Kidney epithelial cell (primary cell): ENCODE data around the gene CAMTA1. TPM values are rescaled to one million over a fixed set of nuclear protein-coding genes. Genes with fewer than 3 reads are reported as not detected.

Experiments used
- DNase-seq: peaks from one replicate; pipeline ENCODE4 v3.0.0-alpha.2; 2010; ENCODE audit warnings: low read depth
- H3K27me3 ChIP-seq: 2 replicates; pipeline ENCODE4 v1.6.0; 2011; ENCODE audit warnings: low read length; ENCODE audit not compliant: control insufficient read depth, insufficient read depth
- H3K36me3 ChIP-seq: 2 replicates; pipeline ENCODE4 v1.5.1; 2011; ENCODE audit warnings: low read length; ENCODE audit not compliant: control insufficient read depth, insufficient read depth
- H3K4me3 ChIP-seq: 2 replicates; pipeline ENCODE4 v1.5.1; 2011; ENCODE audit warnings: low read depth, mild to moderate bottlenecking, control low read depth, low read length
- CTCF ChIP-seq: IDR thresholded peaks from 2 replicates; pipeline ENCODE4 v1.5.1; 2011; ENCODE audit warnings: mild to moderate bottlenecking, moderate library complexity, low read length, control low read depth, inconsistent platforms; ENCODE audit not compliant: insufficient read depth, poor library complexity, severe bottlenecking
- total RNA-seq: library from RNA; depleted of rRNA; stranded (reverse); fragments of >200 nt; gene quantifications from 2 replicates; pipeline ENCODE4 v1.2.3, GENCODE V29; 2015

Gene CAMTA1
- total RNA-seq, 1 donor from 2014 or later: 76.5 TPM

- peaks cover 3% of the 10 kb centered on the region for H3K27me3 ChIP-seq
- DNase-seq: no peak
- no peak for TF ChIP-seq CTCF
- no peaks in the 10 kb centered on the region for H3K36me3 ChIP-seq
- no peak overlapping the region for H3K4me3 ChIP-seq
These were observed 693.7 kb downstream of the CAMTA1 start for GRCh38 chr1:7478809-7479499.

DNA sequence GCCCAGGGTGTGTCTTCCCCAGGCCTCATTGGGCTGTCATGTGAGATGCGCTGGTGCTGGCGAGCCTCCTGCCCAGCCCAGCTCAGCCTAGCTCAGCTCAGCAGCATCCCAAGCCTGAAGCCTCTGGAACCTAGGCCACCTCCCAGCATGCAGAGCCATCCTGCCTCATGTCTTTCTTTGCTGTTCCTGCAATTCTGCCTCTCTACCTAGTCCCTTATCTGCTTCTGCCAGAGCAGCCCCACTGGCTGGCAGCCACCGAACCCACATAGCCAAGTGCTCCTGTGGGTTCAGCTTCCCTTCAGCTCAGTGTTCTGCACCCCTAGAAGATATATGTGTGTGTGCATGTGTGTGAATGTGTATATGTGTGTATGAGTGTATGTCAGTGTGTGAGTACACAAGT lies 694.3 kb downstream of the CAMTA1 start:
- TF ChIP-seq CTCF: no peak
- H3K36me3 ChIP-seq: no peaks in the 10 kb centered on the region
- DNase-seq: no peak
- no peak overlapping the region for H3K4me3 ChIP-seq
- peaks cover 3% of the 10 kb centered on the region for H3K27me3 ChIP-seq

GRCh38 chr1:7481194-7481593 lies 695.9 kb downstream of the CAMTA1 start:
- DNase-seq: no peak
- no peak overlapping the region for H3K4me3 ChIP-seq
- peaks cover 3% of the 10 kb centered on the region for H3K27me3 ChIP-seq
- no peaks in the 10 kb centered on the region for H3K36me3 ChIP-seq
- TF ChIP-seq CTCF: no peak

- DNase-seq: no peak
- Histone ChIP-seq H3K27me3 (peaks cover 3% of the 10 kb centered on the region), H3K36me3 (no peaks in the 10 kb centered on the region)
These were observed 696.8 kb downstream of the CAMTA1 start for GRCh38 chr1:7482077-7482476.

GRCh38 chr1:7482772-7483495 lies 697.7 kb downstream of the CAMTA1 start:
- Histone ChIP-seq H3K4me3 (no peak overlapping the region), H3K27me3 (peaks cover 3% of the 10 kb centered on the region)
- no peak for TF ChIP-seq CTCF

More at GRCh38 chr1:7482077-7482476, 696.8 kb downstream of the CAMTA1 start:
- no peak for TF ChIP-seq CTCF
- no peak overlapping the region for H3K4me3 ChIP-seq

More at GRCh38 chr1:7482772-7483495, 697.7 kb downstream of the CAMTA1 start:
- no peak for DNase-seq
- no peaks in the 10 kb centered on the region for H3K36me3 ChIP-seq
